GM12873 (cell line): ENCODE data around the gene GRAMD1A.

ENCODE experiments used
- CTCF ChIP-seq: IDR thresholded peaks from 2 replicates; pipeline ENCODE4 v1.5.1; 2012; ENCODE audit warnings: low read depth, mild to moderate bottlenecking, moderate library complexity, low read length, control low read depth; ENCODE audit not compliant: insufficient read depth; ENCODE audit errors: missing control alignments

GRAMD1A gene

GRCh38 chr19:34961775-34962686, 38.1 kb upstream of the GRAMD1A start:
- TF ChIP-seq CTCF, result no peak

- TF ChIP-seq CTCF, result no peak
Measured at GRCh38 chr19:34962687-34963572, 37.2 kb upstream of the GRAMD1A start.

- no peak for TF ChIP-seq CTCF
Measured at GRCh38 chr19:34963573-34964406, 36.3 kb upstream of the GRAMD1A start, which contains the start of gene ZNF792. Gene ZNF792 (minus strand): TSS chr19:34964229. CDS start chr19:34963662, 567 bp downstream.

GRCh38 chr19:34964598-34964997, 35.5 kb upstream of the GRAMD1A start:
- no peak for TF ChIP-seq CTCF

GRCh38 chr19:34967551-34967950, 32.6 kb upstream of the GRAMD1A start:
- no peak for TF ChIP-seq CTCF

GRCh38 chr19:34969721-34970120, 30.4 kb upstream of the GRAMD1A start:
- no peak for TF ChIP-seq CTCF
